Sigmoid colon (tissue), 4 donors: ENCODE results near the gene MTUS2.

ENCODE experiments used
- EP300 ChIP-seq, 4 donors: sonication (generic); formaldehyde crosslinking; IDR thresholded peaks; one replicate each; pipeline ENCODE4 v1.6.1; 2017; ENCODE audit warnings: antibody characterized with exemption in 4 of 4
- POLR2A ChIP-seq, 2 donors: fragments of 450-650 bp; IDR thresholded peaks; one replicate each; pipeline ENCODE4 v1.6.1; 2016; ENCODE audit warnings: antibody characterized with exemption in 2 of 2, mild to moderate bottlenecking in 2 of 2, moderate library complexity in 2 of 2
- POLR2AphosphoS5 ChIP-seq, 4 donors: sonication (generic); formaldehyde crosslinking; IDR thresholded peaks; one replicate each; pipeline ENCODE4 v1.6.1; 2017; ENCODE audit warnings: antibody characterized with exemption in 4 of 4

- no peak for TF ChIP-seq POLR2A (IDR thresholded peaks at IDR 0.05)
- TF ChIP-seq POLR2AphosphoS5 (IDR thresholded peaks at IDR 0.05) = peak in 3 of 4 donors; percentile 24 to 76 (median 74)
- TF ChIP-seq EP300 (IDR thresholded peaks at IDR 0.05) = no peak
These were observed 677.1 kb downstream of the MTUS2 start for GRCh38 chr13:29497137-29497654.
